GM12872 (cell line): Measurements from ENCODE around the gene PRELP.

ENCODE experiments used
- TF ChIP-seq, protein P1 (sequence below): IDR thresholded peaks from 3 replicates; pipeline ENCODE4 v1.5.1; 2011; ENCODE audit warnings: low read depth, mild to moderate bottlenecking, low read length, moderate library complexity; ENCODE audit not compliant: insufficient read depth

The PRELP gene

DNA sequence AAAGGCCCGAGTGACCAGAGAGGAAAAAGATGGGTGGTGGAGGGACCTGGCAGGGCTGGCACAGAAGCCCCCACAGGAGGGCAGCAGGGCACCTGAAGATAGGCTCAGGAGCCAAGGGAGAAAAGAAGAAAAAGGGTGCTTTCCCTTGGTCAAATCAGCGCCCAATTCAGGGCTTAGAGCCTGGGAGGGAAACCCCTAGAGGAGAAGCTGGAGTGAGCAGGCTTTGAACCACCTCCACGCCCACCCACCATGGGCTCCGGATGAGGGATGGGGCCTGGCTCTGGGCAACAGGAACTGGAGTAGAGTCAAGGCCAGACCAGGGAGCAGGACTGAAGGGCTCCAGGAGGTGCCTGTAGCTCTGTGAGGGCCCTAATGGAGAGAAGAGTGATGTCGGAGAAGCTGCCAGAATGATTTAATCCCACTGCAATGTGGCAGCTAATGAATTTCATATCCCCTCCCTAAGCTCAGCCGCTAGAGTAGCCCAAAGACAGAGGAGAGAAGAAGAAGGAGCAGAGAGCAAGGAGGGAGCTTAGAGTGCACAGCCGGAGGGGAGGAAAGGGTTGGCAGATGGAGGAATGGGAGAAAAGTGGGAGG, 12.0 kb upstream of the PRELP start:
- TF ChIP-seq, protein P1, sequence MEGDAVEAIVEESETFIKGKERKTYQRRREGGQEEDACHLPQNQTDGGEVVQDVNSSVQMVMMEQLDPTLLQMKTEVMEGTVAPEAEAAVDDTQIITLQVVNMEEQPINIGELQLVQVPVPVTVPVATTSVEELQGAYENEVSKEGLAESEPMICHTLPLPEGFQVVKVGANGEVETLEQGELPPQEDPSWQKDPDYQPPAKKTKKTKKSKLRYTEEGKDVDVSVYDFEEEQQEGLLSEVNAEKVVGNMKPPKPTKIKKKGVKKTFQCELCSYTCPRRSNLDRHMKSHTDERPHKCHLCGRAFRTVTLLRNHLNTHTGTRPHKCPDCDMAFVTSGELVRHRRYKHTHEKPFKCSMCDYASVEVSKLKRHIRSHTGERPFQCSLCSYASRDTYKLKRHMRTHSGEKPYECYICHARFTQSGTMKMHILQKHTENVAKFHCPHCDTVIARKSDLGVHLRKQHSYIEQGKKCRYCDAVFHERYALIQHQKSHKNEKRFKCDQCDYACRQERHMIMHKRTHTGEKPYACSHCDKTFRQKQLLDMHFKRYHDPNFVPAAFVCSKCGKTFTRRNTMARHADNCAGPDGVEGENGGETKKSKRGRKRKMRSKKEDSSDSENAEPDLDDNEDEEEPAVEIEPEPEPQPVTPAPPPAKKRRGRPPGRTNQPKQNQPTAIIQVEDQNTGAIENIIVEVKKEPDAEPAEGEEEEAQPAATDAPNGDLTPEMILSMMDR, result no peak

DNA sequence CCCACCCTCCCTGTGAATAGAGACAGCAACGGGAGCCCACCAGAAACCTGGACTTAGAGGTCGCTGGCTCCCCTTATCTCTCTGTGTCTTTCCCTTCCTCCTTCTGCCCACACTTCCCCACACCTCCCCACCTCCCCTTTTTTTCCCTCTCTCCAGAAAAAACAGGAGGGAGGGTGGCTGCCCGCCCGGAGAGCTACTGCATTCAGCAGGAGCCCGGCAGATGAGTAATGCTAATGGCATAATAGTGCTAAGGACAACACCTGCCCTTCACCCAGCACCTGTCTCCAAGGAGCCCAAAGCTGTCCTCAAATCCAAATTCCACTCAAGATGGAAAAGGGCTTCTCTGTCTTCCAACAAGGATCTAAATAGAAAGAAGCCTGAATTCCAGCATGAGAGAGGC, 11.4 kb upstream of the PRELP start:
- TF ChIP-seq, protein P1, result no peak

GRCh38 chr1:203464743-203465142, 10.9 kb upstream of the PRELP start:
- TF ChIP-seq, protein P1, result no peak

DNA sequence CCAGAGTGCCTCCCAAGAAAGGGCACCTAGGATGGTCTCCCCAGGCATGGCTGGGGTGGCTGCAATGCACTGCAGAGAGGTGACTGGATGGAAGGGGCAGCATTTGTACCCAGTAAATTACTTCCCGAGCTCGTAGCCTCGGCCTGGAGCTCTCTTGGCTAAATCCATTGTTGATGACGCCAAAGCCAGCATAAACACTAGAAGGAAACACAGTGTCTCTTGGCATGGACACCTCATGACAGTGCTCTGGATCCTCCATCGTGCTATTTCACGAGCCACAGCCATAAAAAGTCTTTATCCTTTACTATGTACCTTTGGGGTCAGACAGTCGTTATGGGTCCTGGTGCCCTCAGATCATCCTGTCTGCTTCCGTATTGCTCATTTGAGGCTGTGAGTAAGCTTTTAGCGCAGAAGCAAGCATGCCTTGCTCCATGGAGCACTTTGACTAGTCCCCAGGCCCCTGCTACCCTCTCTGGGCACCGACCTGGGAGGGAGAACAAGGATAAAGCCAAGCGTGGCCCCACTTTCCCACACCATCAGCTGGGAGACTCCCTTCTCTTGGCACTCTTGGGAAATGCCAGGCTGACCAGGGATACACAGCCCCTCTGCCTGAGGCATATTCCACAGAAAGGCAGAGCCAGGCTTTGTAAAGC, 10.3 kb upstream of the PRELP start:
- TF ChIP-seq, protein P1, result no peak

GRCh38 chr1:203465948-203466347, 9.7 kb upstream of the PRELP start:
- TF ChIP-seq, protein P1, result no peak

DNA sequence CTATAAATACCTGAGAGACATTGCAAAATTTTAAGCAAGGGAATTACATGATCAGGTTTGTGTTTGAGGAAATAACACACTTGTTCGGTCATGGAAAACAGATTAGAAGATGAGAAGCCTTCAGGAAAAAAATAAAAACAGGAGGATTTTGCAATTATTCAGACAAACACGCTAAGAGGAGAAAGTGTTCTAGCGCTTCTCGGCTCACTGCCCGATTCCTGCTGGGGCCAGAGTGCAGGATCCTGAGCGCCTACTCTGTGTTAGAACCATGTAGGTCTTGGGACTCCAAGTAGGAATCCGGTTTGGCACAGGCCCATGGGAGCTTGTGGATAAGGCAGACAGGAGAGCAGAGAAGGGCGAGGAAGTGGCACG, 8.1 kb upstream of the PRELP start:
- TF ChIP-seq, protein P1, result no peak

GRCh38 chr1:203468326-203468725, 7.3 kb upstream of the PRELP start:
- TF ChIP-seq, protein P1, result no peak
